HCT116 (cell line): Measurements from ENCODE around the gene MAML1. TPM values are rescaled to one million over a fixed set of nuclear protein-coding genes. Genes with fewer than 3 reads are reported as not detected.

Experiments
- ATAC-seq: fragments of 200-7000 bp; cut with Tn5 transposase; 2 replicates; pipeline ENCODE4 v1.9.1; 2020; ENCODE audit warnings: mild to moderate bottlenecking, moderate library complexity
- BruUV-seq: library from RNA; stranded (reverse); fragments of 400-500 nt; replicated peaks from 2 replicates; lab custom pipeline; 2021; lab: Mats Ljungman, UMichigan
- CTCF ChIA-PET: fragments of 300-600 bp; sonication (Branson Sonifier 250); formaldehyde crosslinking; loops from one replicate; lab custom pipeline; 2021; ENCODE audit warnings: antibody characterized with exemption; lab: Charles Lee
- POLR2A ChIA-PET: fragments of 300-600, 350-600 bp; sonication (Branson Sonifier 250); formaldehyde crosslinking; loops from one replicate; lab custom pipeline; 2021; ENCODE audit warnings: antibody characterized with exemption; lab: Charles Lee
- RAD21 ChIA-PET, 2 experiments: fragments of 300-600 bp; sonication (Branson Sonifier 250); formaldehyde crosslinking; loops; one replicate each; lab custom pipeline; 2023; ENCODE audit warnings: low total read pairs in 2 of 2; ENCODE audit not compliant: uncharacterized antibody in 2 of 2, unreplicated experiment in 2 of 2, low non-redundant PET in 1 of 2; lab: Charles Lee
- DNase-seq: peaks from one replicate; pipeline ENCODE4 v3.0.0-alpha.2; 2010; ENCODE audit warnings: low read depth, low spot score
- H2AFZ ChIP-seq: fragments of 200-600 bp; shearing (Covaris generic), sonication (generic); 2 replicates; pipeline ENCODE4 v1.6.1; 2017; ENCODE audit warnings: low read depth, mixed run types, mixed read lengths, antibody characterized with exemption, low read length; ENCODE audit not compliant: poor library complexity, severe bottlenecking
- H3K27ac ChIP-seq: 2 replicates; pipeline ENCODE4 v1.5.1; 2012; ENCODE audit warnings: low read depth, low read length
- H3K27me3 ChIP-seq: fragments of 200-600 bp; sonication (generic); 2 replicates; pipeline ENCODE4 v1.6.1; 2016; ENCODE audit warnings: mixed run types, low read length, mixed read lengths; ENCODE audit not compliant: insufficient read depth
- H3K36me3 ChIP-seq, 2 experiments: fragments of 200-500 bp in 1 of 2; fragments of 200-600 bp in 1 of 2; sonication (Bioruptor generic) in 1 of 2; sonication (generic) in 1 of 2; 2 replicates each; pipeline versions ENCODE4 v1.5.1 to v1.6.1; 2014 to 2016; ENCODE audit warnings: low read length in 2 of 2, inconsistent platforms in 1 of 2, mixed read lengths in 1 of 2, mixed run types in 1 of 2; ENCODE audit not compliant: insufficient read depth in 2 of 2, control insufficient read depth in 1 of 2
- H3K4me1 ChIP-seq, 2 experiments: fragments of 200-600 bp in 1 of 2; sonication (generic) in 1 of 2; 2 replicates each; pipeline versions ENCODE4 v1.5.1 to v1.6.1; 2012 to 2017; ENCODE audit warnings: low read length in 2 of 2, inconsistent platforms in 1 of 2, mild to moderate bottlenecking in 1 of 2, mixed read lengths in 1 of 2, mixed run types in 1 of 2, moderate library complexity in 1 of 2; ENCODE audit not compliant: insufficient read depth in 2 of 2, control insufficient read depth in 1 of 2
- H3K4me2 ChIP-seq: fragments of 200-600 bp; sonication (generic); 2 replicates; pipeline ENCODE4 v1.6.1; 2017; ENCODE audit warnings: mixed run types, low read length, mixed read lengths
- H3K4me3 ChIP-seq, 2 experiments: fragments of 200-600 bp in 1 of 2; sonication (generic) in 1 of 2; replicated peaks in 1 of 2; 2 replicates each; pipeline ENCODE4 v1.5.1; 2011 to 2016; ENCODE audit warnings: low read length in 2 of 2, control low read depth in 1 of 2, low read depth in 1 of 2, mild to moderate bottlenecking in 1 of 2, mixed read lengths in 1 of 2, mixed run types in 1 of 2
- H3K79me2 ChIP-seq: fragments of 200-600 bp; sonication (generic); 2 replicates; pipeline ENCODE4 v1.6.1; 2017; ENCODE audit warnings: mild to moderate bottlenecking, mixed run types, low read length, moderate library complexity, mixed read lengths; ENCODE audit not compliant: insufficient read depth
- H3K9ac ChIP-seq: fragments of 200-600 bp; sonication (generic); 2 replicates; pipeline ENCODE4 v1.6.1; 2016; ENCODE audit warnings: low read length, mixed read lengths
- H3K9me2 ChIP-seq: fragments of 200-600 bp; sonication (generic), shearing (Covaris generic); 2 replicates; pipeline ENCODE4 v1.6.1; 2017; ENCODE audit warnings: mixed run types, mild to moderate bottlenecking, moderate library complexity; ENCODE audit not compliant: insufficient read depth
- H3K9me3 ChIP-seq, 2 experiments: fragments of 200-500 bp in 1 of 2; fragments of 200-600 bp in 1 of 2; sonication (Bioruptor generic) in 1 of 2; sonication (generic) in 1 of 2; 2 replicates each; pipeline ENCODE4 v1.6.1; 2014 to 2017; ENCODE audit warnings: low read length in 2 of 2, mixed read lengths in 2 of 2, inconsistent platforms in 1 of 2, low read depth in 1 of 2, mild to moderate bottlenecking in 1 of 2, mixed run types in 1 of 2, moderate library complexity in 1 of 2; ENCODE audit not compliant: control insufficient read depth in 1 of 2, insufficient read depth in 1 of 2
- H4K20me1 ChIP-seq: fragments of 200-600 bp; sonication (generic), shearing (Covaris generic); 2 replicates; pipeline ENCODE4 v1.6.1; 2017; ENCODE audit warnings: mixed run types, mild to moderate bottlenecking, moderate library complexity; ENCODE audit not compliant: insufficient read depth
- CEBPB ChIP-seq: IDR thresholded peaks from 2 replicates; pipeline ENCODE4 v1.6.1; 2012; ENCODE audit warnings: low read depth
- CTCF ChIP-seq, 3 experiments: fragments of 200-600 bp in 1 of 3; sonication (generic) in 1 of 3; IDR thresholded peaks in 2 of 3; conservative IDR thresholded peaks in 1 of 3; 2 replicates each; pipeline ENCODE4 v1.5.1; 2012 to 2017; ENCODE audit warnings: low read depth in 2 of 3, low read length in 2 of 3, antibody characterized with exemption in 1 of 3, borderline replicate concordance in 1 of 3, control low read depth in 1 of 3, mild to moderate bottlenecking in 1 of 3, mixed read lengths in 1 of 3, mixed run types in 1 of 3, moderate library complexity in 1 of 3; ENCODE audit not compliant: insufficient read depth in 1 of 3
- EGR1 ChIP-seq: IDR thresholded peaks from 2 replicates; pipeline ENCODE4 v1.6.1; 2012; ENCODE audit warnings: low read depth
- ELF1 ChIP-seq: IDR thresholded peaks from 2 replicates; pipeline ENCODE4 v1.6.1; 2012; ENCODE audit warnings: low read depth, borderline replicate concordance
- EZH2 ChIP-seq: fragments of 200-600 bp; sonication (generic); IDR thresholded peaks from 2 replicates; pipeline ENCODE4 v1.6.1; 2017; ENCODE audit warnings: antibody characterized with exemption, mixed run types
- EZH2phosphoT487 ChIP-seq: fragments of 200-600 bp; IDR thresholded peaks from 2 replicates; pipeline ENCODE4 v1.6.1; 2018; ENCODE audit warnings: antibody characterized with exemption, borderline replicate concordance
- FOSL1 ChIP-seq: IDR thresholded peaks from 2 replicates; pipeline ENCODE4 v1.6.1; 2012; ENCODE audit warnings: low read depth
- JUND ChIP-seq: IDR thresholded peaks from 2 replicates; pipeline ENCODE4 v1.6.1; 2012
- POLR2A ChIP-seq: IDR thresholded peaks from 2 replicates; pipeline ENCODE4 v1.7.0; 2011; ENCODE audit warnings: borderline replicate concordance; ENCODE audit not compliant: insufficient read depth, insufficient read length; ENCODE audit errors: extremely low read depth
- RAD21 ChIP-seq: IDR thresholded peaks from 2 replicates; pipeline ENCODE4 v1.6.1; 2012; ENCODE audit warnings: low read depth, mild to moderate bottlenecking
- REST ChIP-seq: IDR thresholded peaks from 2 replicates; pipeline ENCODE4 v1.6.1; 2012; ENCODE audit warnings: low read depth
- SIN3A ChIP-seq: IDR thresholded peaks from 2 replicates; pipeline ENCODE4 v1.6.1; 2012; ENCODE audit warnings: low read depth
- SP1 ChIP-seq: IDR thresholded peaks from 2 replicates; pipeline ENCODE4 v1.6.1; 2012; ENCODE audit warnings: low read depth
- YY1 ChIP-seq: IDR thresholded peaks from 2 replicates; pipeline ENCODE4 v1.6.1; 2011; ENCODE audit warnings: low read length, low read depth, moderate library complexity, mild to moderate bottlenecking; ENCODE audit not compliant: insufficient replicate concordance; ENCODE audit errors: extremely low read depth
- ZBTB33 ChIP-seq: IDR thresholded peaks from 2 replicates; pipeline ENCODE4 v1.6.1; 2011; ENCODE audit warnings: mild to moderate bottlenecking, low read length, moderate library complexity; ENCODE audit not compliant: insufficient replicate concordance; ENCODE audit errors: extremely low read depth
- intact Hi-C: fragments of 100-400 bp; cut with micrococcal nuclease; formaldehyde crosslinking; loops from 2 replicates; pipeline ENCODE4 v1.10.0; 2022
- total RNA-seq: library from RNA; stranded (reverse); gene quantifications from one replicate; pipeline ENCODE4 v1.2.1, GENCODE V29; 2021; ENCODE audit not compliant: unreplicated experiment

The MAML1 gene
- total RNA-seq, 1 experiment from 2014 or later: 29.5 TPM

GRCh38 chr5:179781846-179782245 is 49.2 kb downstream of the MAML1 start:
- TF ChIP-seq YY1 (no peak), SIN3A (no peak), EZH2 (no peak), REST (no peak), SP1 (no peak), ELF1 (no peak), JUND (no peak), FOSL1 (no peak), EZH2phosphoT487 (no peak), EGR1 (no peak), ZBTB33 (no peak), POLR2A (no peak), CTCF (IDR thresholded peaks at IDR 0.05 in 2 of 3, conservative IDR thresholded peaks at IDR 0.05 in 1 of 3; ENCODE audit: borderline replicate concordance in 1 of 3, insufficient read depth in 1 of 3, low read depth in 2 of 3, low read length in 2 of 3) (no peak), RAD21 (no peak), CEBPB (no peak)
- Histone ChIP-seq H3K4me1 (no peaks in the 10 kb centered on the region), H3K27me3 (no peaks in the 10 kb centered on the region), H3K9ac (no peak overlapping the region), H3K79me2 (no peaks in the 10 kb centered on the region), H2AFZ (no peak overlapping the region), H4K20me1 (no peaks in the 10 kb centered on the region; the same call in 1 of the 2 replicates), H3K36me3 (0 out of 4 replicates have a peak, but pooled peaks cover 0 to 2% of the 10 kb centered on the region in 2 experiments), H3K4me2 (no peak overlapping the region), H3K27ac (no peak overlapping the region), H3K9me3 (no peaks in the 10 kb centered on the region), H3K9me2 (no peaks in the 10 kb centered on the region), H3K4me3 (no peak overlapping the region)
- no TSS peak for BruUV-seq
- ChIA-PET CTCF (no interaction called here), POLR2A (no interaction called here), RAD21 (no interaction called here)
- DNase-seq (no peak), ATAC-seq (no peak)
- intact Hi-C loops: no loop called here
